Amniotic stem cell (primary cell): ENCODE data around the gene PIK3CD.
A peak's percentile ranks its signal among the peaks of the same experiment; 100 is the strongest.
"Not testable (repeated sequence)": the region's sequence is repeated elsewhere in the genome, so short reads cannot be mapped to it uniquely, and the experiment has no call there.

Source experiments
- DNase-seq: peaks from one replicate; lab custom pipeline; 2025; lab: John Stamatoyannopoulos, UW

Gene PIK3CD

GRCh38 chr1:9654834-9655723, 3.5 kb downstream of the PIK3CD start:
- no peak for DNase-seq

DNA sequence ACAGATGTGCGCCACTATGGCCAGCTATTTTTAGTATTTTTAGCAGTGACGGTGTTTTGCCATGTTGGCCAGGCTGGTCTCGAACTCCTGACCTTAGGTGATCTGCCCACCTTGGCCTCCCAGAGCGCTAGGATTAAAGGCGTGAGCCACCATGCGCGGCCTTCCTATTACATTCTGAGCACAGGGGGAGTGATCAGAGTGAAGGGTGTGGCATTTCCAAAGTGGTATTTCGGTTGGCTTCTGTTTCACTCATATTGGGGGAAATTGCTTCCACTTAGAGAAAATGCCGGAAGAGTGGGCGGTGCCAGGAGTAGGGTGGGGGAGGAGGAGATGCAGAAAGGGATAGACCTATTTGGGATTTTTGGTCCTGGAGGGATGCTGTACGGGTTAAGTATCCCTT, 4.3 kb downstream of the PIK3CD start:
- DNase-seq, result no peak

GRCh38 chr1:9657521-9658032, 6.0 kb downstream of the PIK3CD start:
- no peak for DNase-seq

DNA sequence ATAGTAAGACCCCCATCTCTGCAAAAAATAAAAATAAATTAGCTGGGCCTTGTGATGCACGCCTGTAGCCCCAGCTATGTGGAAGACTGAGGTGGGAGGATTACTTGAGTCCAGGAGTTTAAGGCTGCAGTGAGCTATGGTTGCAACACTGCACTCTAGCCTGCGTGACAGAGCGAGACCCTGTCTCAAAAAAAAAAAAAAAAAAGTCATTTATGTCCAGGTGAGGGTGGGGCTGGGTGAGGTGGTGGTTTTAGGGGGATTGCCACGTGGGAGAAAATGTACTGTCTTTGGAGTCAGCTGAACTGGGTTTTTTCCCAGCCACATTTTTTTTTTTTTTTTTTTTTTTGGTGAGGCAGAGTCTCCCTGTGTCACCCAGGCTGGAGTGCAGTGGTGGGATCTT, 6.7 kb downstream of the PIK3CD start:
- DNase-seq, result no peak

DNA sequence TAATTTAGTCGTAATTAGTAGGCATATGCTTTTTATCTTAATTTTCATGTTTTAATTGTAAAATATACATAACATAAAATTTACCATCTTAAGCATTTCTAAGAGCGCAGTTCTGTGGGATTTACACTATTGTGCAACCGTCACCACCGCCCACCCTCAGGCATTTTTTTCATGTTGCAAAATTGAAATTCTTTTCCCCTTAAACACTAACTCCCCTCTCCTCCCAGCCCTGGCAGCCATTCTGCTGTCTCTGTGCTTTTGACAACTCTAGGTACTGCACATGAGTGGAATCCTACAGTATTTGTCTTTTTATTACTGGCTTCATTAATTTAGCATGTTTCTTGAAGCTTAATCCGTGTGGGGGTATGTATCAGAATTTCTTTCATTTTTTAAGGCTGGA, 7.8 kb downstream of the PIK3CD start:
- peak; percentile 22 for DNase-seq

DNA sequence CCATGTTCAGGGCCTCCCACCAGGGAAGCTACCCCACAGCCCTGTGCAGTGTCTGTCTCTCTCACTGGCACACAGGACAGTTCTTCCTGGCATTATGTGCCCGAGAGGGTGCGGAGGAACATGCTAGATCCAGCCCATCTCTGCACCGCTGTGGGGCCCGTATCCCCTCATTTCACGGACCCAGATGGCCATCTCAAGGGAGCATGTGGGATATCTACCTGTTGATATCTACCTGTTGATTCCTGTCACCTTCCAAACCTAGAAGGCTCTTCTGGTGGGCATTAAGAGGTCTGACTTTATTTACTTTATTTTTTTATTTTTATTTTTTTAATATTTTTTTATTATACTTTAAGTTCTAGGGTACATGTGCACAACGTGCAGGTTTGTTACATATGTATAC, 11.7 kb downstream of the PIK3CD start:
- DNase-seq, result no peak

- no peak for DNase-seq
Observed at GRCh38 chr1:9665193-9665592, 13.7 kb downstream of the PIK3CD start.

DNA sequence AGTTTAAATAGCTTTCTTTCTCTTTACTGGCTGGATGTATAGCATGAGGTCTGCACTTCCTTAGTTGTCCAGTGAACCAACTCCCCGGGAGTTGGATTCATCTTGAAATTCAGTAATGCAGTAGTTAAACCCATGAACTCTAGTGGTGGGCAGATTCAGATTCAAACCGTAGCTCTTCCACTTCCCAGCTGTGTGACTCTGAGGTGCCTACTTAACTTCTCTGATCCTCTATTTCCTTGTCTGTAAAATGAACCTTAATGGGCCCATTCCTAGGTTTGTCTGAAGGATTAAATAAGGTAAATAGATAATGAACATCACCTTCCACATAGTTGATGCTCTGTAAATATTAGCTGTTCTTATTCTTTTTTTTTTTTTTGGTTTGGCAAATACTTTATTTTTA, 16.5 kb downstream of the PIK3CD start:
- DNase-seq, result no peak

DNA sequence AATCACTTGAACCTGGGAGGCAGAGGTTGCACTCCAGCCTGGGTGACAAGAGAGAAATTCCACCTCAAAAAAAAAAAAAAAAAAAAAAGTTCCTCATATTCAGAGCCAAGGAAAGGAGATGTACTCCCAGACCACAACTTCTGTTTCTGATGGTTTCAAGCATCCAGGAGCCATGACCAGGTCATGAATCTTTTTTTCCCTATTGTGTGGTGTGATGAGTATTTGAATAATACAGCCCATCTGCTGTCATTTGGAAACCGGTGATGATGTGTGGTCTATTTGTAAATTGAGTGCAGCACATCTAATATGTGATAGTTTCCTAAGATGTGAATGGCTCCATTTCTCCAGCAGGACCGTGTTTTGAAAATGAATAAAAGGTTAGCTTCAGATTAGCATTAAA, 18.6 kb downstream of the PIK3CD start:
- DNase-seq, result no peak

DNA sequence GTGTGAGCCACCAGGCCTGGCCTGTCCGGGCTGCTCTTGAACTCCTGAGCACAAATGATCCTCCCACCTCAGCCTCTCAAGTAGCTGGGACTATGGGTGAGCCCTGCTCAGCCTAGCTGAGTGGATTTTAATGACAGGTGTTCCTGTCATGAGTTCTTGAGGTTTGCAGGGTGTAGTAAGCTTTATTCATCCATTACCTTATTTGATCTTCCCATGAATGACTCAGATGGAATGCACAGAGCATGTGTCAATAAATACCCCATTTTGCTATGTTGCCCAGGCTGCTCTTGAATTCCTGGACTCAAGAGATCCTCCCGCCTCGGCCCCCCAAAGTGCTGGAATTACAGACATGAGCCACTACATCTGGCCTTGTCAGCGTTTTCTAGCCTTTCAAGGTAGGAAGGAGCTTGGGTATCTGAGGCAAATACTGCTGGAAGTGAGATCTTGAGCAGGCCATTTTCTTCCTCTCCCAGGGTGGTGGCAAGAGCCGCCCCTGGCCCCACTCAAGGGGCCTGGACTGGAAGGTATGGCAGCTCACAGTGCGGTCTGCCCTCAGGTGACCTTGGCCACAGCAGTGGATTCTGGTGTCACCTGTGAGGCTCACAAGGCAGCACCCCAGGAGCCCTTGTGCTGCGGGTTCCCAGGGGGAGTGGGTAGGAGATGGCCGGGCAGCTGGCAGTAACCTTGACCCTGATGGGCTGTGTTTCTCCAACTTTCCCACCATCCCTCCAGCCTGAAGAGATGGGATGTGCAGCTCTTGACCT, 20.0 kb downstream of the PIK3CD start:
- no peak for DNase-seq

DNA sequence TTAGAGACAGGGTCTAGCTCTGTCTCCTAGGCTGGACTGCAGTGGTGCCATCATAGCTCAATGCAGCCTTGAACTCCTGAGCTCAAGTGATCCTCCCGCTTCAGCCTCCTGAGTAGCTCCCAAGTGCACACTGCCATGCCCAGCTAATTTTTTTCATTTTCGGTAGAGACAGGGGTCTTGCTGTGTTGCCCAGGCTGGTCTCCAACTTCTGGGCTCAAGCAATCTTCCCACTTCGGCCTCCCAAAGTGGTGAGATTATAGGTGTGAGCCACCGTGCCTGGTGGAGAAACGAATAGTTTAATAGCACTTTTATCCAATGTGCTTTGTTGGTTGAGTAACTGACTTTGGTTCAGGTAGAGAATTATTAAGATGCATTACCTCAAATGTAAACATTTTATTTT, 20.9 kb downstream of the PIK3CD start:
- DNase-seq, result no peak

GRCh38 chr1:9675393-9675792, 23.9 kb downstream of the PIK3CD start:
- no peak for DNase-seq

- DNase-seq, result not testable (repeated sequence)
Observed at GRCh38 chr1:9676128-9676527, 24.6 kb downstream of the PIK3CD start.

- DNase-seq, result no peak
Observed at GRCh38 chr1:9676815-9677393, 25.4 kb downstream of the PIK3CD start.

GRCh38 chr1:9680091-9680490, 28.6 kb downstream of the PIK3CD start:
- DNase-seq, result no peak

DNA sequence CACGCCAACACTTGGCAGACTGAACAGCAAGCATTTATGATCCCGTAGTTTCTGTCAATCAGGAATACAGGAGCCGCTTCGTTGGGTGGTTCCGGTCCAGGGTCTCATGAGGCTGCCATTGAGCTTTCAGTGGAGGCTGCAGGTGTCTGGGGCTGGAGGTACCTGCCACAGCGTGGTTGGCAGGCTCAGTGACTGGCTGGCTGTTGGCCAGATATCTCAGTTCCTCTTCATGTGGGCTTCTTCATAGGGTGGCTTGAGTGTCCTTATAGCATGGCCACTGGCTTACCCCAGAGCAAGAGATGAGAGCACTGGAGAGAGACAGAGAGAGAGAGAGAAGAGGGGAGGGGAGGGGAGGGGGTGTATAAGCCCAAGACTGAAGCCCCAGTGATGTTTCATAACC, 29.3 kb downstream of the PIK3CD start:
- DNase-seq, result no peak

GRCh38 chr1:9684801-9685200, 33.3 kb downstream of the PIK3CD start:
- DNase-seq, result no peak

GRCh38 chr1:9687120-9687873, 35.8 kb downstream of the PIK3CD start:
- peak; percentile 52 for DNase-seq

DNA sequence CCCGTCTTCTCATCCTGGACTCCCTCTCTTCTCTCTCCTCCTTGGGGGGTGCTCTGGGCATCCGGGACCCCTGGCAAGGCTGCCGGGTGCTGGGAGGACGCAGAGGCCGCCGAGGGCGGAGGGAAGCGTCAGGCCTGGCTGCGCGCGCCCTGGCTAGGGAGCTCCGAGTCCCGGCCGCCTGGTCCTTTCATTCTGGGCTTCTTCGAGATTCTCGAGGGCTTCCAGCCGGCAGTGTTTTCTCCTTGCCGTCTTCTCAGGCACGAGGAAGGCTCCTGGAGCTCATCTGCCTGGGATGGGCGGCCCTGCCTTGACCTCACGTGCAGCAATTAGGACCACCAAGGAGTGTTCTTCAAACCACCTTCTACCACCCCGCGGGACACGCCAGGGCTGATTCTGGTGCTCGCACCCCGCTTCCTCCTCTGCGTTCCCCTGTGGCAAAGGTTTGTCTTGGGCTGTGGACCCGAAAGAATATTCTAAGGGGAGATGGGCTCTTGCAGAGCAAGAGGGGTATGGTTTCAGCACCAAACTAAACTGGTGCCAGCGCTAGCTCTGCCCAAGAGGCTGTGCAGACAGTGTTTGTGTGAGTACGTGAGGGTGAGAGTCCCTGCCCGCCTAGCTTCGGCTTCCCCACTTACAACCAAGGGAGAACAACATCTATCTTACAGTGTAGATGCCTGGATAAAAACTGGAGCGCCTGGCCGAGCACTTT, 36.5 kb downstream of the PIK3CD start:
- DNase-seq, result no peak

- no peak for DNase-seq
Observed at GRCh38 chr1:9688599-9688998, 37.1 kb downstream of the PIK3CD start.

- DNase-seq, result peak; percentile 28
Observed at GRCh38 chr1:9689011-9689706, 37.6 kb downstream of the PIK3CD start.
